Mucosa of stomach (tissue), 1 donor: ENCODE data around the gene EXTL1.

Experiments used
- H3K27me3 ChIP-seq: one replicate; pipeline ENCODE4 v1.7.0; 2013; ENCODE audit warnings: mild to moderate bottlenecking, low read length; ENCODE audit not compliant: control insufficient read depth, insufficient read depth
- H3K36me3 ChIP-seq: one replicate; pipeline ENCODE4 v1.7.0; 2013; ENCODE audit warnings: low read length; ENCODE audit not compliant: control insufficient read depth, insufficient read depth
- H3K4me1 ChIP-seq: one replicate; pipeline ENCODE4 v1.7.0; 2013; ENCODE audit warnings: mild to moderate bottlenecking, low read length; ENCODE audit not compliant: control insufficient read depth, insufficient read depth
- H3K4me3 ChIP-seq: one replicate; pipeline ENCODE4 v1.7.0; 2013; ENCODE audit warnings: low read length
- H3K9ac ChIP-seq: one replicate; pipeline ENCODE4 v1.7.0; 2013; ENCODE audit warnings: mild to moderate bottlenecking, low read length, moderate library complexity
- H3K9me3 ChIP-seq: one replicate; pipeline ENCODE4 v1.7.0; 2013; ENCODE audit warnings: mild to moderate bottlenecking, low read length, moderate library complexity; ENCODE audit not compliant: control insufficient read depth
- donor health status: Pancreatic carcinoma.

The EXTL1 gene

GRCh38 chr1:26020330-26020768 is 1.2 kb upstream of the EXTL1 start:
- Histone ChIP-seq H3K9ac (no peak overlapping the region), H3K4me1 (no peaks in the 10 kb centered on the region), H3K4me3 (no peak overlapping the region), H3K9me3 (no peaks in the 10 kb centered on the region), H3K27me3 (peaks cover 1% of the 10 kb centered on the region), H3K36me3 (no peaks in the 10 kb centered on the region)

- H3K4me1 ChIP-seq, result no peaks in the 10 kb centered on the region
These were observed 481 bp upstream of the EXTL1 start for GRCh38 chr1:26020941-26021646.

GRCh38 chr1:26022404-26022779 is 817 bp downstream of the EXTL1 start:
- H3K27me3 ChIP-seq, result peaks cover 2% of the 10 kb centered on the region
- H3K36me3 ChIP-seq, result no peaks in the 10 kb centered on the region
- H3K9me3 ChIP-seq, result no peaks in the 10 kb centered on the region
- H3K9ac ChIP-seq, result no peak overlapping the region
- no peaks in the 10 kb centered on the region for H3K4me1 ChIP-seq
- H3K4me3 ChIP-seq, result no peak overlapping the region

More at GRCh38 chr1:26020941-26021646, 481 bp upstream of the EXTL1 start:
- no peaks in the 10 kb centered on the region for H3K36me3 ChIP-seq
- H3K9ac ChIP-seq, result no peak overlapping the region
- H3K27me3 ChIP-seq, result peaks cover 2% of the 10 kb centered on the region
- H3K4me3 ChIP-seq, result no peak overlapping the region
- H3K9me3 ChIP-seq, result no peaks in the 10 kb centered on the region

GRCh38 chr1:26023009-26023408 is 1.4 kb downstream of the EXTL1 start:
- no peaks in the 10 kb centered on the region for H3K9me3 ChIP-seq
- H3K36me3 ChIP-seq, result no peaks in the 10 kb centered on the region
- peaks cover 2% of the 10 kb centered on the region for H3K27me3 ChIP-seq
- no peak overlapping the region for H3K4me3 ChIP-seq
- H3K4me1 ChIP-seq, result no peaks in the 10 kb centered on the region
- no peak overlapping the region for H3K9ac ChIP-seq

GRCh38 chr1:26023826-26024225 is 2.3 kb downstream of the EXTL1 start:
- no peaks in the 10 kb centered on the region for H3K4me1 ChIP-seq
- H3K9me3 ChIP-seq, result no peaks in the 10 kb centered on the region
- no peak overlapping the region for H3K4me3 ChIP-seq
- no peak overlapping the region for H3K9ac ChIP-seq
- H3K36me3 ChIP-seq, result no peaks in the 10 kb centered on the region
- H3K27me3 ChIP-seq, result peaks cover 2% of the 10 kb centered on the region

- Histone ChIP-seq H3K4me1 (no peaks in the 10 kb centered on the region), H3K4me3 (no peak overlapping the region)
These were observed 3.5 kb downstream of the EXTL1 start for GRCh38 chr1:26025060-26025459.

GRCh38 chr1:26025517-26025916 is 3.9 kb downstream of the EXTL1 start:
- H3K9me3 ChIP-seq, result no peaks in the 10 kb centered on the region
- no peak overlapping the region for H3K4me3 ChIP-seq
- no peak overlapping the region for H3K9ac ChIP-seq
- no peaks in the 10 kb centered on the region for H3K36me3 ChIP-seq
- no peaks in the 10 kb centered on the region for H3K4me1 ChIP-seq
- peaks cover 2% of the 10 kb centered on the region for H3K27me3 ChIP-seq

More at GRCh38 chr1:26025060-26025459, 3.5 kb downstream of the EXTL1 start:
- no peaks in the 10 kb centered on the region for H3K36me3 ChIP-seq
- no peak overlapping the region for H3K9ac ChIP-seq
- H3K27me3 ChIP-seq, result peaks cover 2% of the 10 kb centered on the region
- no peaks in the 10 kb centered on the region for H3K9me3 ChIP-seq

- no peak overlapping the region for H3K9ac ChIP-seq
- peaks cover 6% of the 10 kb centered on the region for H3K27me3 ChIP-seq
- no peaks in the 10 kb centered on the region for H3K9me3 ChIP-seq
- no peak overlapping the region for H3K4me3 ChIP-seq
- H3K4me1 ChIP-seq, result no peaks in the 10 kb centered on the region
- H3K36me3 ChIP-seq, result no peaks in the 10 kb centered on the region
These were observed 6.3 kb downstream of the EXTL1 start for GRCh38 chr1:26027716-26028489.

GRCh38 chr1:26028490-26028980 is 7.0 kb downstream of the EXTL1 start:
- no peak overlapping the region for H3K9ac ChIP-seq

GRCh38 chr1:26029054-26029863 is 7.7 kb downstream of the EXTL1 start:
- H3K4me3 ChIP-seq, result no peak overlapping the region
- no peaks in the 10 kb centered on the region for H3K9me3 ChIP-seq
- H3K4me1 ChIP-seq, result no peaks in the 10 kb centered on the region
- no peaks in the 10 kb centered on the region for H3K36me3 ChIP-seq
- H3K9ac ChIP-seq, result no peak overlapping the region
- H3K27me3 ChIP-seq, result peaks cover 14% of the 10 kb centered on the region

More at GRCh38 chr1:26028490-26028980, 7.0 kb downstream of the EXTL1 start:
- Histone ChIP-seq H3K4me3 (no peak overlapping the region), H3K27me3 (peaks cover 11% of the 10 kb centered on the region), H3K4me1 (no peaks in the 10 kb centered on the region), H3K36me3 (no peaks in the 10 kb centered on the region), H3K9me3 (no peaks in the 10 kb centered on the region)

- H3K4me3 ChIP-seq, result no peak overlapping the region
- H3K27me3 ChIP-seq, result peaks cover 21% of the 10 kb centered on the region
- H3K9ac ChIP-seq, result no peak overlapping the region
- H3K36me3 ChIP-seq, result no peaks in the 10 kb centered on the region
- peaks cover 5% of the 10 kb centered on the region for H3K4me1 ChIP-seq
- no peaks in the 10 kb centered on the region for H3K9me3 ChIP-seq
These were observed 8.4 kb downstream of the EXTL1 start for GRCh38 chr1:26029864-26030481.
